ENCODE measurements around the gene ATP5F1A. TPM values are rescaled to one million over a fixed set of nuclear protein-coding genes. Genes with fewer than 3 reads are reported as not detected.

The ATP5F1A gene
- polyA plus RNA-seq, 4 donors, result 536 to 675 (median 608) TPM

GRCh38 chr18:46072376-46072867 is 25.7 kb downstream of the ATP5F1A start:
- H3K36me3 ChIP-seq (ENCODE audit: control insufficient read depth in 3 of 3, insufficient read depth in 2 of 3, low read depth in 1 of 3, low read length in 3 of 3), result peaks cover 0 to 3% (median 0%) of the 10 kb centered on the region in 3 donors
- DNase-seq (no peak), FAIRE-seq (no peak)
- H3K27ac ChIP-seq (ENCODE audit: low read depth in 1 of 3, low read length in 2 of 3), result no peak overlapping the region
- H3K4me1 ChIP-seq (ENCODE audit: control insufficient read depth in 3 of 3, insufficient read depth in 2 of 3, low read depth in 1 of 3, low read length in 2 of 3), result peaks cover 0 to 9% (median 0%) of the 10 kb centered on the region in 3 donors
- WGBS, 3 donors, result 20 to 28% (median 28%) methylated on average over 25 of the region's 25 CpGs
- peak overlapping the region; percentile 54 to 69 (median 60) for H3K4me3 ChIP-seq (ENCODE audit: low read depth in 1 of 3, low read length in 3 of 3)
- peaks cover 0 to 3% of the 10 kb centered on the region in 2 donors for H3K9me3 ChIP-seq (ENCODE audit: control insufficient read depth in 2 of 2, insufficient read depth in 1 of 2, low read depth in 1 of 2, low read length in 1 of 2)
- no peaks in the 10 kb centered on the region for H3K27me3 ChIP-seq (ENCODE audit: control insufficient read depth in 3 of 3, insufficient read depth in 3 of 3, low read length in 3 of 3)

DNA sequence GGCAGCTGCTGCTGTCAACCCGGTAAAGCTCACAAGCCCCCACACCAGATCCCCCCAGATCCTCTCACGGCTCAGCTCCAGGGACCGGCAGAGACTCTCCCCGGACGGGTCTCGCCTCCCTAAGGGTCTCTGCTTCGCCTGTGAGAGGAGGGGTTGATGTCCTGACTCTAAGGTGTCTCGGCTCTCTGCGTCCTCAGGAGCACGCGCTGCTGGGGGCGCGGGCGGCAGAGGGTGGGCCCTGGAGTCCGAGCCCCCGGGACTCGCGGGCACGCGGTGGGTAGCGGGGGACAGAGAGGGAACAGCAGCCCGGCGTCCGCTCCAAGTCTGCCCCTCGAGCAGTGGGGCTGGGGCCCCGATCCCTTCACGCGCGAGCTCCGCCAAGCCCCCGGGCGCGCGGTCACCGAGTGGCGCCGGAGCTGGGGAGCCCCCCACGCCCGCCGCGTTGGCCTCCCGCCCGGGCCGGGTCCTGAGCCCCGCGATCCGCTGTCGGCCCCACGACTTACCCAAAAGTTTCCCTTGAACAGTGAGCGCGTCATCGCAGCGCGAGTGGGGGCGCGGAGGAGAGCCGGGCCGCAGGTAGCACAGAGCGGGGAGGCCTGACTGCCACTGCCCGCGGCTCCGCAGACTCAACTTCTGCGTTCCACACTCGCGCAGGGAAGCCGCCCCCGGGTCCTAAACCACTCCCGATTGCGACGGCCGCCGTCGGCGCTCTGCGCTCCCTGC is 26.3 kb downstream of the ATP5F1A start, which contains the start of gene PSTPIP2:
PSTPIP2 (minus strand) TSS at position 608 of the 723 bp plus-strand sequence; CDS start at position 536, 72 bp downstream.
- 1% methylated on average over 47 to 75 of the region's 75 CpGs for WGBS, 3 donors
- no peak for FAIRE-seq
- H3K36me3 ChIP-seq (ENCODE audit: control insufficient read depth in 3 of 3, insufficient read depth in 2 of 3, low read depth in 1 of 3, low read length in 3 of 3), result peaks cover 0 to 2% (median 0%) of the 10 kb centered on the region in 3 donors
- H3K4me1 ChIP-seq (ENCODE audit: control insufficient read depth in 3 of 3, insufficient read depth in 2 of 3, low read depth in 1 of 3, low read length in 2 of 3), result peaks cover 0 to 9% (median 0%) of the 10 kb centered on the region in 3 donors
- H3K4me3 ChIP-seq (ENCODE audit: low read depth in 1 of 3, low read length in 3 of 3), result peak within 1 kb of the TSS; percentile 54 to 69 (median 60)
- peaks cover 0 to 3% of the 10 kb centered on the region in 2 donors for H3K9me3 ChIP-seq (ENCODE audit: control insufficient read depth in 2 of 2, insufficient read depth in 1 of 2, low read depth in 1 of 2, low read length in 1 of 2)
- H3K27me3 ChIP-seq (ENCODE audit: control insufficient read depth in 3 of 3, insufficient read depth in 3 of 3, low read length in 3 of 3), result no peaks in the 10 kb centered on the region
- no peak within 1 kb of the TSS for H3K27ac ChIP-seq (ENCODE audit: low read depth in 1 of 3, low read length in 2 of 3)
- DNase-seq, result peak; percentile 60 to 82

DNA sequence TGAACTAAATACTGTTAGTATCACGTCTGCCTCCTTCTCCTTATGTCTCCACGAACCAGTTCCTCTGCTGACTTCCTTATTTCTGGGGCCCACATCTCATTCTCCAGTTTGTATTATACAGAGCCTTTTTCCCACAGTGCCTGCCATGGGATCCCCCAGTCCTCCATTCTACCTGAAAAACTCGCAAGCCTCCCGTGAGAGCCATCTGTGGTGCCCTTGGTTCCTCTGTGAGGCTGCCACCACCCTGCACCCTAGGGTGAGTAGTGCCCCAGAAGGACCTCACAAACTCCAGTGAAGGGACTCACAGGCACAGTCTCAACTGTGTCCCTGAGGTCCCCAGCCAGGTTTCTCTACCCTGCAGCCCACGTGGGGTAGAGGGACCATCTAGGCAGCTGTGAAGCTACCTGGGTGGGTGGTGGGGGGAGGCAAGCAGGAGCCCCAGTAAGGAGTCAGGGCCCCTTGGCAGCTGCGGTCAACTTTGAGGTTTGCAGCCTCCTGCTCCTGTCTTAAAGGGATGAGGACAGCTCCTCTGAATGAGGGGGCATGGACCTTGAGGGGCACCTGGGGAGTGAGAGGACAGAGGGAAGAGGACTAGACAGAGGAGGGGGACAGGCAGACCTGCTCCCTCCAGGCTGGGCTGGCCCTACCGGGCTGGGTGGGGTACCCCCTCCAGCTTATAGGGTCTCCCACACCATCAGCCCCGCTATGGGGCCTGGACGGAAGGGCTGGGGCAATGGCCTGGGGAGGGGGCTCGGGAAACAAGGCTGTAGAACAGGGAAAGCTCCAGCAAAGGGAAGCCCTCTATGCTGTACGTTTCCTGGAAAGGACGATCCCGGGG is 27.1 kb downstream of the ATP5F1A start:
- Histone ChIP-seq H3K36me3 (ENCODE audit: control insufficient read depth in 3 of 3, insufficient read depth in 2 of 3, low read depth in 1 of 3, low read length in 3 of 3) (peaks cover 0 to 2% (median 0%) of the 10 kb centered on the region in 3 donors), H3K27ac (ENCODE audit: low read depth in 1 of 3, low read length in 2 of 3) (no peak overlapping the region), H3K27me3 (ENCODE audit: control insufficient read depth in 3 of 3, insufficient read depth in 3 of 3, low read length in 3 of 3) (no peaks in the 10 kb centered on the region), H3K9me3 (ENCODE audit: control insufficient read depth in 2 of 2, insufficient read depth in 1 of 2, low read depth in 1 of 2, low read length in 1 of 2) (peaks cover 0 to 3% of the 10 kb centered on the region in 2 donors), H3K4me3 (ENCODE audit: low read depth in 1 of 3, low read length in 3 of 3) (peak overlapping the region; percentile 54 to 69 (median 60)), H3K4me1 (ENCODE audit: control insufficient read depth in 3 of 3, insufficient read depth in 2 of 3, low read depth in 1 of 3, low read length in 2 of 3) (peaks cover 0 to 9% (median 0%) of the 10 kb centered on the region in 3 donors)
- FAIRE-seq (no peak), DNase-seq (peak in 1 of 2 donors; percentile 32)
- WGBS, 3 donors, result 24 to 29% (median 24%) methylated on average over 11 to 13 of the region's 13 CpGs

DNA sequence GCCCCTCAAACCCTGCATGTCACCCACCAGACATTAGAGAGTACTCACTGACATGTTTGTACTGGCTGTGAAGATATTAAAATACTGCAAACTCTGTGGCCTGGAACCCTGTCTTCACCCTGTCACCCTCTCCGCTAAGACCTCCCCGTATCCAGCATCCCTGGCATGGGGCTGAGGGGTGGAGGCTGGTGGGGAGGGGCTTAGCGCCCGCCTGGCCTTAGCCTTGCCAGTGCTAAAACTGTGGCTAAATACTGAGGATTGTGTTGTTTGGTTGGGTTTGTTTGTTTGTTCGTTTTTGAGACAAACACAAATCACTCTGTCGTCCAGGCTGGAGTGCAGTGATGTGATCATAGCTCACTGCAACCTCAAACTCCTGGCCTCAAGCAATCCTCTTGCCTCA is 27.9 kb downstream of the ATP5F1A start:
- H3K36me3 ChIP-seq (ENCODE audit: control insufficient read depth in 3 of 3, insufficient read depth in 2 of 3, low read depth in 1 of 3, low read length in 3 of 3), result peaks cover 0 to 2% (median 0%) of the 10 kb centered on the region in 3 donors
- DNase-seq (no peak), FAIRE-seq (no peak)
- no peaks in the 10 kb centered on the region for H3K27me3 ChIP-seq (ENCODE audit: control insufficient read depth in 3 of 3, insufficient read depth in 3 of 3, low read length in 3 of 3)
- peaks cover 0 to 3% of the 10 kb centered on the region in 2 donors for H3K9me3 ChIP-seq (ENCODE audit: control insufficient read depth in 2 of 2, insufficient read depth in 1 of 2, low read depth in 1 of 2, low read length in 1 of 2)
- H3K27ac ChIP-seq (ENCODE audit: low read depth in 1 of 3, low read length in 2 of 3), result no peak overlapping the region
- H3K4me1 ChIP-seq (ENCODE audit: control insufficient read depth in 3 of 3, insufficient read depth in 2 of 3, low read depth in 1 of 3, low read length in 2 of 3), result peaks cover 0 to 9% (median 0%) of the 10 kb centered on the region in 3 donors
- 69 to 81% (median 79%) methylated on average over 6 of the region's 6 CpGs for WGBS, 3 donors
- no peak overlapping the region for H3K4me3 ChIP-seq (ENCODE audit: low read depth in 1 of 3, low read length in 3 of 3)

- 75 to 83% (median 78%) methylated on average over 4 of the region's 4 CpGs for WGBS, 3 donors
- H3K9me3 ChIP-seq (ENCODE audit: control insufficient read depth in 2 of 2, insufficient read depth in 1 of 2, low read depth in 1 of 2, low read length in 1 of 2), result peaks cover 0 to 3% of the 10 kb centered on the region in 2 donors
- H3K36me3 ChIP-seq (ENCODE audit: control insufficient read depth in 3 of 3, insufficient read depth in 2 of 3, low read depth in 1 of 3, low read length in 3 of 3), result no peaks in the 10 kb centered on the region
- no peak for DNase-seq
- no peak overlapping the region for H3K4me3 ChIP-seq (ENCODE audit: low read depth in 1 of 3, low read length in 3 of 3)
- peaks cover 0 to 9% (median 0%) of the 10 kb centered on the region in 3 donors for H3K4me1 ChIP-seq (ENCODE audit: control insufficient read depth in 3 of 3, insufficient read depth in 2 of 3, low read depth in 1 of 3, low read length in 2 of 3)
- no peak overlapping the region for H3K27ac ChIP-seq (ENCODE audit: low read depth in 1 of 3, low read length in 2 of 3)
- no peaks in the 10 kb centered on the region for H3K27me3 ChIP-seq (ENCODE audit: control insufficient read depth in 3 of 3, insufficient read depth in 3 of 3, low read length in 3 of 3)
- no peak for FAIRE-seq
These were observed 28.6 kb downstream of the ATP5F1A start for GRCh38 chr18:46069524-46069923.

DNA sequence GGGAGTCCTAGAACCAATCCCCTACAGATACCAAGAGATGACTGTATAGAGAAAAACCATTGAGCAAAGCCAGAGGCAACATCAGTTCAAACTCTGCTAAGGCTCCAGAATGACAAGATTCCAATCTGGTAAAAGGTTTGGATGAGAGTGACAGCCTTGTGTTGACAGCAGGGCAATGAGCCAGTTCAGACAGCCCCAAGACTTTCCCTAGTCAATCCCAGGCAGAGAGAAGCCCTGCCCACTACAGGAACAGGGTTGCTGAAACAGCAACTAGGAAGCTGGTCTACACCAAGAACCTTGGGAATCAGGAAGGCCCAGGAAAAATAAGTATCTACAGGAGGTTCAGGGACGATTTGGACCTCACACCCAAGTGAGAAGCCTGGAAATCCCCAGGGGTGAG is 29.3 kb downstream of the ATP5F1A start:
- Histone ChIP-seq H3K4me1 (ENCODE audit: control insufficient read depth in 3 of 3, insufficient read depth in 2 of 3, low read depth in 1 of 3, low read length in 2 of 3) (peaks cover 0 to 9% (median 0%) of the 10 kb centered on the region in 3 donors), H3K4me3 (ENCODE audit: low read depth in 1 of 3, low read length in 3 of 3) (no peak overlapping the region), H3K36me3 (ENCODE audit: control insufficient read depth in 3 of 3, insufficient read depth in 2 of 3, low read depth in 1 of 3, low read length in 3 of 3) (no peaks in the 10 kb centered on the region), H3K27ac (ENCODE audit: low read depth in 1 of 3, low read length in 2 of 3) (no peak overlapping the region), H3K9me3 (ENCODE audit: control insufficient read depth in 2 of 2, insufficient read depth in 1 of 2, low read depth in 1 of 2, low read length in 1 of 2) (peaks cover 0 to 3% of the 10 kb centered on the region in 2 donors), H3K27me3 (ENCODE audit: control insufficient read depth in 3 of 3, insufficient read depth in 3 of 3, low read length in 3 of 3) (no peaks in the 10 kb centered on the region)
- DNase-seq, result no peak
- 14 to 25% (median 16%) methylated on average over 1 of the region's 1 CpG for WGBS, 3 donors
- FAIRE-seq, result no peak

DNA sequence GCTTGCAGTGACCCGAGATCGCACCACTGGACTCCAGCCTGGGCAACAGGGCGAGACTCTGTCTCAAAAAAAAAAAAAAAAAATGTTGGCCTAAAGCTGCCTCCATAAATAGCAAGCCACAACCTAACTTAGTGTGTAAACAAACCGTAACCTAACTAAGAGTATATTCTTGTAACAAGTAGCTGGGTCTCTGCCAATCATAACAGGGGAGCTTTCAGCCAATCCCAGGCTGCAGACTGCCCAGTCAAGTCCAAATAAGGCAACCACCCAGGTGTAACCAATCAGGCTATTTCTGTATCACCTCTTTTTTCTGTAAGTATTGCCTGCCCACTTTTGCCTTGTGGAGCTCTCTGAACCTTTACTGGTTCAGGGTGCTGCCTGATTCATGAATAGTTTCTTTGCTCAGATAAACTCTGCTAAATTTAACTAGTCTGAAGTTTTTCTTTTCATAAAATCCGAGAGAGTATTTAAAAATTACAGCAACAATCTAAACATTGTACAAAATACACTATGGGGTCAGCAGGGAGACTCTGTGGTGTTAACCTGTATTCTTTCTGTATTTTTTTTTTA is 30.6 kb downstream of the ATP5F1A start:
- H3K36me3 ChIP-seq (ENCODE audit: control insufficient read depth in 3 of 3, insufficient read depth in 2 of 3, low read depth in 1 of 3, low read length in 3 of 3), result no peaks in the 10 kb centered on the region
- FAIRE-seq (no peak), DNase-seq (peak in 1 of 2 donors; percentile 17)
- no peaks in the 10 kb centered on the region for H3K27me3 ChIP-seq (ENCODE audit: control insufficient read depth in 3 of 3, insufficient read depth in 3 of 3, low read length in 3 of 3)
- H3K27ac ChIP-seq (ENCODE audit: low read depth in 1 of 3, low read length in 2 of 3), result no peak overlapping the region
- H3K9me3 ChIP-seq (ENCODE audit: control insufficient read depth in 2 of 2, insufficient read depth in 1 of 2, low read depth in 1 of 2, low read length in 1 of 2), result peaks cover 0 to 3% of the 10 kb centered on the region in 2 donors
- H3K4me3 ChIP-seq (ENCODE audit: low read depth in 1 of 3, low read length in 3 of 3), result no peak overlapping the region
- H3K4me1 ChIP-seq (ENCODE audit: control insufficient read depth in 3 of 3, insufficient read depth in 2 of 3, low read depth in 1 of 3, low read length in 2 of 3), result peaks cover 0 to 6% (median 0%) of the 10 kb centered on the region in 3 donors
- 76 to 84% (median 79%) methylated on average over 5 of the region's 5 CpGs for WGBS, 3 donors

DNA sequence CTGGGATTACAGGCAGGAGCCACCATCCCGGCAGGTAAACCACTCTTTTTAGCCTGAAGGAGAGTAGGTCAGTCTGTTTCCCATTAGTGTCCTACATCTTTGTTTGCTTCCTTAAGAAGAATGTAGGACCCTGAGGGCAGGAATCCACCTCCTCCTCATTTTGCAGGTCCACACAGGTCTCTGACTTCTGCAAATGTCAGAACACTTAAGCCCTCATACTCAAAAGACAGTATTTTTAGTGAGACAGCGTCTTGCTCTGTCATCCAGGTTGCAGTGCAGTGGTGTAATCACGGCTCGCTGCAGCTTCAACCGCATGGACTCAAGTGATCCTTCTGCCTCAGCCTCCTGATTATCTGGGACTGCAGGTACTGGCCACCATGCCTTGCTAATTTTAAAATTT is 35.3 kb downstream of the ATP5F1A start:
- peaks cover 0 to 3% of the 10 kb centered on the region in 2 donors for H3K9me3 ChIP-seq (ENCODE audit: control insufficient read depth in 2 of 2, insufficient read depth in 1 of 2, low read depth in 1 of 2, low read length in 1 of 2)
- 95 to 96% (median 95%) methylated on average over 5 of the region's 5 CpGs for WGBS, 3 donors

More for the DNA sequence above, 35.3 kb downstream of the ATP5F1A start:
- H3K36me3 ChIP-seq (ENCODE audit: control insufficient read depth in 3 of 3, insufficient read depth in 2 of 3, low read depth in 1 of 3, low read length in 3 of 3), result no peaks in the 10 kb centered on the region
- no peak overlapping the region for H3K27ac ChIP-seq (ENCODE audit: low read depth in 1 of 3, low read length in 2 of 3)
- DNase-seq (no peak), FAIRE-seq (no peak)
- no peaks in the 10 kb centered on the region for H3K27me3 ChIP-seq (ENCODE audit: control insufficient read depth in 3 of 3, insufficient read depth in 3 of 3, low read length in 3 of 3)
- H3K4me1 ChIP-seq (ENCODE audit: control insufficient read depth in 3 of 3, insufficient read depth in 2 of 3, low read depth in 1 of 3, low read length in 2 of 3), result peaks cover 2 to 8% (median 2%) of the 10 kb centered on the region in 3 donors
- no peak overlapping the region for H3K4me3 ChIP-seq (ENCODE audit: low read depth in 1 of 3, low read length in 3 of 3)
